HepG2 (cell line): ENCODE results near the gene ACTN4. TPM values are rescaled to one million over a fixed set of nuclear protein-coding genes. Genes with fewer than 3 reads are reported as not detected.
A peak's percentile ranks its signal among the peaks of the same experiment; 100 is the strongest.

Experiments used
- ATAC-seq: fragments of 200-7000 bp; cut with Tn5 transposase; 3 replicates; pipeline ENCODE4 v1.9.1; 2020; ENCODE audit warnings: mild to moderate bottlenecking, moderate library complexity
- BruUV-seq: library from RNA; stranded (reverse); fragments of 400-500 nt; replicated peaks from 2 replicates; lab custom pipeline; 2021; lab: Mats Ljungman, UMichigan
- CTCF ChIA-PET: fragments of 300-600 bp; formaldehyde crosslinking; extraction: SDS; loops from one replicate; lab custom pipeline; 2021; ENCODE audit warnings: low total read pairs, inconsistent platforms, low intra/inter-chr PET ratio; lab: Yijun Ruan, JAX
- POLR2A ChIA-PET: fragments of 350-600 bp; sonication (Branson Sonifier 250); formaldehyde crosslinking; loops from one replicate; lab custom pipeline; 2020; ENCODE audit warnings: antibody characterized with exemption, inconsistent platforms; lab: Yijun Ruan, JAX
- DNase-seq: peaks from one replicate; pipeline ENCODE4 v3.0.0-alpha.2; 2015; ENCODE audit warnings: low spot score
- FAIRE-seq: peaks from 3 replicates; lab custom pipeline; 2011; peaks lifted over from hg19 to GRCh38; lab: Jason Lieb, UNC
- H2AFZ ChIP-seq: one replicate; pipeline ENCODE4 v1.6.1; 2011; ENCODE audit warnings: low read length, inconsistent platforms
- H3K27ac ChIP-seq: fragments of 300-600 bp; 3 replicates; pipeline ENCODE4 v1.8.0; 2011; ENCODE audit warnings: mixed run types, mild to moderate bottlenecking, mixed read lengths, low read length, inconsistent platforms; ENCODE audit not compliant: insufficient read depth; ENCODE audit errors: extremely low read length
- H3K27me3 ChIP-seq, 2 experiments: fragments of 200-600 bp in 1 of 2; 2 replicates in 1 of 2; 3 replicates in 1 of 2; pipeline versions ENCODE4 v1.6.0 to v1.8.0; 2011; ENCODE audit warnings: low read length in 2 of 2, mild to moderate bottlenecking in 2 of 2, moderate library complexity in 2 of 2, inconsistent platforms in 1 of 2; ENCODE audit not compliant: insufficient read depth in 2 of 2, control insufficient read depth in 1 of 2
- H3K36me3 ChIP-seq, 2 experiments: fragments of 200-600 bp in 1 of 2; replicated peaks in 1 of 2; 2 replicates in 1 of 2; 3 replicates in 1 of 2; pipeline versions ENCODE4 v1.5.1 to v1.8.0; 2011; ENCODE audit warnings: low read length in 2 of 2, inconsistent platforms in 1 of 2; ENCODE audit not compliant: insufficient read depth in 2 of 2, control insufficient read depth in 1 of 2
- H3K4me1 ChIP-seq: 2 replicates; pipeline ENCODE4 v1.5.1; 2012; ENCODE audit warnings: low read length, inconsistent platforms; ENCODE audit not compliant: insufficient read depth
- H3K4me2 ChIP-seq: 2 replicates; pipeline ENCODE4 v1.6.0; 2011; ENCODE audit warnings: low read depth, low read length, inconsistent platforms
- H3K4me3 ChIP-seq, 3 experiments: fragments of 200-600 bp in 1 of 3; sonication (generic), shearing (Covaris generic) in 1 of 3; replicated peaks in 1 of 3; 2 replicates each; pipeline ENCODE4 v1.5.1; 2011 to 2016; ENCODE audit warnings: low read length in 3 of 3, inconsistent platforms in 2 of 3, low read depth in 2 of 3, mild to moderate bottlenecking in 2 of 3, control low read depth in 1 of 3, mixed read lengths in 1 of 3; ENCODE audit not compliant: insufficient read depth in 1 of 3
- H3K79me2 ChIP-seq: one replicate; pipeline ENCODE4 v1.6.1; 2011; ENCODE audit warnings: low read length, inconsistent platforms; ENCODE audit not compliant: insufficient read depth
- H3K9ac ChIP-seq: 2 replicates; pipeline ENCODE4 v1.6.0; 2011; ENCODE audit warnings: mild to moderate bottlenecking, low read depth, low read length, inconsistent platforms; ENCODE audit not compliant: insufficient read depth
- H3K9me3 ChIP-seq: 2 replicates; pipeline ENCODE4 v1.5.1; 2012; ENCODE audit warnings: mild to moderate bottlenecking, low read length
- H4K20me1 ChIP-seq: 2 replicates; pipeline ENCODE4 v1.6.0; 2011; ENCODE audit warnings: inconsistent platforms, mild to moderate bottlenecking, low read length, moderate library complexity; ENCODE audit not compliant: insufficient read depth
- ATM ChIP-seq: fragments of 450-650 bp; IDR thresholded peaks from 2 replicates; pipeline ENCODE4 v1.7.1; 2017; ENCODE audit warnings: mild to moderate bottlenecking, borderline replicate concordance
- YEATS2 ChIP-seq: sonication (generic); formaldehyde crosslinking; IDR thresholded peaks from 2 replicates; pipeline ENCODE4 v1.4.0; 2020; ENCODE audit warnings: missing genetic modification reagents, borderline replicate concordance
- ZNF672 ChIP-seq: sonication (generic); formaldehyde crosslinking; IDR thresholded peaks from 2 replicates; pipeline ENCODE4 v1.8.1; 2022; ENCODE audit warnings: missing genetic modification reagents
- ZNF678 ChIP-seq: sonication (generic); formaldehyde crosslinking; IDR thresholded peaks from 2 replicates; pipeline ENCODE4 v1.4.0; 2020; ENCODE audit warnings: mild to moderate bottlenecking, missing genetic modification reagents
- WGBS: methylation state at CpG from one replicate; pipeline ENCODE4 v1.1.6; 2017; ENCODE audit warnings: low lambda C conversion rate; 5-methylcytosine and 5-hydroxymethylcytosine counted together
- in situ Hi-C: cut with HindIII; loops from 2 replicates; pipeline ENCODE4 v1.10.0; 2017; ENCODE audit warnings: low pct_unique_long_range_greater_than_20kb; ENCODE audit not compliant: extremely low pct_ligation_motif_present
- intact Hi-C: fragments of 100-400 bp; cut with micrococcal nuclease; formaldehyde crosslinking; loops from one replicate; pipeline ENCODE4 v1.10.0; 2022; ENCODE audit not compliant: unreplicated experiment
- polyA plus RNA-seq, 8 experiments: library from polyadenylated mRNA; depleted of rRNA in 3 of 8; stranded (reverse) in 7 of 8; unstranded in 1 of 8; fragments of >200 nt; fragmentation: Illumina TruSeq in 4 of 8; extraction: Trizol in 4 of 8; gene quantifications; 2 replicates each; pipeline versions ENCODE4 v1.2.1 to v1.2.3, GENCODE V29; 2011 to 2016; ENCODE audit warnings: low read depth in 4 of 8, missing spikeins in 1 of 8, mixed read lengths in 1 of 8; ENCODE audit not compliant: insufficient read depth in 1 of 8
- total RNA-seq, 5 experiments: library from RNA; depleted of rRNA; stranded (reverse); fragments of >200 nt; fragmentation: Illumina TruSeq; extraction: Trizol; gene quantifications; 2 replicates each; pipeline ENCODE4 v1.2.3, GENCODE V29; 2016; ENCODE audit warnings: low read depth in 1 of 5
- TF ChIP-seq, protein P1 (sequence below): IDR thresholded peaks from 2 replicates; pipeline ENCODE4 v1.6.1; 2018; ENCODE audit warnings: missing genetic modification reagents, mild to moderate bottlenecking, missing compliant biosample characterization

Gene ACTN4
- total and polyA plus RNA-seq, 2 of the 13 experiments (the other 11 are each of a cell fraction or from before 2014, with no cell fraction given), result 171 to 192 TPM

DNA sequence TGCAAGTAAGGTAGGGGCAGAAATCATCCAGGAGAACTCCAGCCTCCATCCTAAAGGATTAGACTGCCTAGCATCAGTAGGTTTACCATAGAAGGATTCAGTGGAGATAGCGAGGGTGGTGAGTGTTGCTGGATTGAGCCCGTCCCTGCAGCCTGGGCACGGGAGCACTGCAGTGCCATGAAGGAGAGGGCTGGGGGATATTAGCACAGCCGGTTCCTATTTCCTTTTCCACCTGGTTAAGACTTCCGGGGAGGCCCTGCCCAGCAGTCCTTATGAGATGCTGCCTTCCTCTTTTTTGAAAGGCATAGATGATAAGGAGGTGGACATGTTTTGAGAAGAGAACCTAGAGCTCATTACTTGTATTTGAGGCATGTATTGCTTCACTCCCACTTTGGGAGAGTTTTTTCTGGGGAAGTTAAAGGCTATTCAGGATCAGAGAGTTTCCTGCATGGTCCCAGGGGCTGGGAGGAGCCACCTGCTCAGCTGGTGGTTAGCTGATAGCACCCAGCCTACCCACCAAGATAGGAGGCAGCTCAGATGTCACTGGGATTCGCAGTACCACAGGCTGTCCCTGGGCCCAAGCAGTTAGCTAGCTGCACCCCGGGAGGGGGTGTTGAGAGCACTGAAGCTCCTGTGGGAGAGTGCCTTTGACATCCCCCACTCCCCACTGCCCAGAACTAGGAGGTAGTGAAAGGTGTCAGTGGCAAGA is 17.2 kb downstream of the ACTN4 start (continued):
- TF ChIP-seq, protein P1, sequence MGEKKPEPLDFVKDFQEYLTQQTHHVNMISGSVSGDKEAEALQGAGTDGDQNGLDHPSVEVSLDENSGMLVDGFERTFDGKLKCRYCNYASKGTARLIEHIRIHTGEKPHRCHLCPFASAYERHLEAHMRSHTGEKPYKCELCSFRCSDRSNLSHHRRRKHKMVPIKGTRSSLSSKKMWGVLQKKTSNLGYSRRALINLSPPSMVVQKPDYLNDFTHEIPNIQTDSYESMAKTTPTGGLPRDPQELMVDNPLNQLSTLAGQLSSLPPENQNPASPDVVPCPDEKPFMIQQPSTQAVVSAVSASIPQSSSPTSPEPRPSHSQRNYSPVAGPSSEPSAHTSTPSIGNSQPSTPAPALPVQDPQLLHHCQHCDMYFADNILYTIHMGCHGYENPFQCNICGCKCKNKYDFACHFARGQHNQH (CRISPR knock-in tag), result no peak
- TF ChIP-seq YEATS2 (CRISPR knock-in tag) (no peak), ZNF672 (CRISPR knock-in tag) (no peak)
- TF ChIP-seq, all 625 proteins: peak for 2

DNA sequence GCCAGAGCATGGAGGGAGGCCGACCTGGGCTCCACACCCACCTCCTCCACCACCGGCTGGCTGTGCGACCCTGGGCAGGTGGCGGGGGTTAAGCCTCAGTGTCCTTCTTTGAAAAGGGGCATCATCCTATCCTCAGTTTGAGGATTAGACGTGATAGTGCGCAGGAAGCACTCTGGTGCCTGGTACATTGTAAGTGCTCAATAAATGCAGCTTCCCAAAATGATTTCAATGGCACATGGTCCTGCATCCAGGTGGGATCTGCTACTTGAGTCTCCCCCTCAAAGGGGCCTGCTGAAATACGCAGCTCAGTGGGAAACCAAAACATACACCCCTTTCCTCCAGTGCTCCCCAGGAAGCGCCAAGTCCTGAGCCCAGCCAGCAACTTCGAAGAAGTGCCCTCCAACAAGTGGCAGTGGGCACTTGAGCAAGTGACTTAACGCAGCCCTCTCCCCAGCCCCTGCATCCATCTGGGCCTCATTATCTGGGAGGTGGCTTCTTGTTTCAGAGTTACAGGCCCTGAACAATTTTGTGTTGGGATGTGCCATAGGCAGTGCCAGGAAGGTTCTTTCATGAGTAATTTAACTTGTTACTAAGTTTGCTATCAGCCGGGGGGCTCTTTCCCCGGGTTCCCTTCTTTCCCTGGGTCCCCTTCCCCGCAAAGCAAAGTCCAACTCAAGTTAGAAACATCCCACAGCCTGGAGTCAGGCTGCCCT is 17.9 kb downstream of the ACTN4 start:
- Histone ChIP-seq H3K4me1 (peaks cover 98% of the 10 kb centered on the region), H3K27me3 (no peaks in the 10 kb centered on the region), H3K4me2 (peak overlapping the region; percentile 45), H3K9me3 (no peaks in the 10 kb centered on the region), H3K4me3 (0 out of 6 replicates have a peak overlapping the region, but pooled peaks of 1 of the 3 experiments have one; percentile 4), H3K9ac (0 out of 2 replicates have a peak overlapping the region, but pooled peaks have one; percentile 13), H3K36me3 (peaks cover 20 to 66% of the 10 kb centered on the region in 2 experiments), H2AFZ (no peak overlapping the region), H3K27ac (peak overlapping the region; percentile 44), H3K79me2 (peaks cover 97% of the 10 kb centered on the region), H4K20me1 (peaks cover 80% of the 10 kb centered on the region)
- WGBS, result 54% methylated on average over 6 of the region's 13 CpGs
- CTCF ChIA-PET, result no interaction called here
- BruUV-seq, result no TSS peak
- in situ Hi-C loops (no loop called here), intact Hi-C loops (no loop called here)
- DNase-seq (no peak), ATAC-seq (no peak; the same call in 2 of the 3 replicates), FAIRE-seq (no peak)
- POLR2A ChIA-PET, result interaction anchor here (1.0 to 1.4 kb wide), 4 partner anchors 8 to 166 kb away, joined by 3 to 4 read pairs (median 4); partner anchors contain the start of gene ECH1
- no peak for TF ChIP-seq ATM
- TF ChIP-seq ZNF678 (CRISPR knock-in tag), result no peak
